Posterior vena cava (tissue), 2 donors: ENCODE data around the gene EXOSC2. TPM values are rescaled to one million over a fixed set of nuclear protein-coding genes. Genes with fewer than 3 reads are reported as not detected.

Experiments
- DNase-seq: peaks from one replicate; pipeline ENCODE4 v3.0.0-alpha.2; 2020; ENCODE audit warnings: low spot score
- intact Hi-C, 2 donors: fragments of 100-400 bp; cut with DNase I; formaldehyde crosslinking; loops; one replicate each; pipeline versions ENCODE4 v1.14.1 to v1.14.2; 2022 to 2023
- total RNA-seq, 2 donors: library from RNA; stranded (reverse); fragmentation: NEBNext Ultra II Directional; extraction: Animal tissue kit (Norgen Biotek cat#: 25700); gene quantifications; one replicate each; pipeline ENCODE4 v1.2.1, GENCODE V29; 2021
- donor health status: DM: yes; HTN: yes; CAD: no.
- donor health status: DM: yes; HTN: yes; CAD: no.

Gene EXOSC2
- total RNA-seq, 2 donors from 2014 or later, result 16.3 to 18.6 TPM

- no peak for DNase-seq
- intact Hi-C loops, result no loop called here
Measured at GRCh38 chr9:130751631-130752355, 58.2 kb downstream of the EXOSC2 start.

Other genes with a start within 250 kb of the EXOSC2 start
- 100 to 1,000 TPM; 106 to 118 TPM for gene ASS1, start 248.8 kb upstream of the EXOSC2 start, total RNA-seq
- 10 to 100 TPM; 35.9 to 39.2 TPM for gene FUBP3, start 114.2 kb upstream of the EXOSC2 start, total RNA-seq
- not detected for gene PRDM12, start 29.2 kb upstream of the EXOSC2 start, total RNA-seq
- 10 to 100 TPM; 80.5 to 85.0 TPM for gene ABL1, start 141.5 kb downstream of the EXOSC2 start, total RNA-seq
- not detected for gene QRFP, start 203.0 kb downstream of the EXOSC2 start, total RNA-seq
- under 1 TPM in 1 of 2 donors, not detected in 1; 0.14 TPM for gene FIBCD1, start 245.5 kb downstream of the EXOSC2 start, total RNA-seq